GM18517 (cell line): ENCODE data around the gene TOX2.

Source experiments
- ATAC-seq: cut with Tn5 transposase; IDR thresholded peaks from one replicate; pipeline ENCODE4 v1.9.1; 2021; ENCODE audit warnings: mild to moderate bottlenecking, moderate library complexity; ENCODE audit not compliant: unreplicated experiment

TOX2 gene

GRCh38 chr20:43938932-43939761, 24.5 kb downstream of the TOX2 start:
- ATAC-seq = no peak

GRCh38 chr20:43939762-43940121, 25.1 kb downstream of the TOX2 start:
- ATAC-seq = no peak

GRCh38 chr20:43940518-43941225, 26.0 kb downstream of the TOX2 start:
- no peak for ATAC-seq

- no peak for ATAC-seq
These were observed 27.0 kb downstream of the TOX2 start for GRCh38 chr20:43941476-43942200.

GRCh38 chr20:43942201-43942590, 27.5 kb downstream of the TOX2 start:
- no peak for ATAC-seq

GRCh38 chr20:43942667-43943285, 28.1 kb downstream of the TOX2 start:
- ATAC-seq = peak; percentile 61

GRCh38 chr20:43943725-43944124, 29.1 kb downstream of the TOX2 start:
- ATAC-seq = no peak

GRCh38 chr20:43944653-43945235, 30.1 kb downstream of the TOX2 start:
- no peak for ATAC-seq

GRCh38 chr20:43945391-43946205, 30.9 kb downstream of the TOX2 start:
- ATAC-seq = no peak

- no peak for ATAC-seq
These were observed 31.5 kb downstream of the TOX2 start for GRCh38 chr20:43946206-43946491.

- no peak for ATAC-seq
These were observed 32.1 kb downstream of the TOX2 start for GRCh38 chr20:43946659-43947315.

- ATAC-seq = no peak
These were observed 32.7 kb downstream of the TOX2 start for GRCh38 chr20:43947316-43947710.

GRCh38 chr20:43948455-43948854, 33.8 kb downstream of the TOX2 start:
- no peak for ATAC-seq

- no peak for ATAC-seq
These were observed 34.6 kb downstream of the TOX2 start for GRCh38 chr20:43949248-43949647.

GRCh38 chr20:43949741-43950618, 35.3 kb downstream of the TOX2 start:
- ATAC-seq = peak; percentile 57

GRCh38 chr20:43953919-43954592, 39.4 kb downstream of the TOX2 start:
- no peak for ATAC-seq

- no peak for ATAC-seq
These were observed 40.0 kb downstream of the TOX2 start for GRCh38 chr20:43954704-43955061.

- peak; percentile 67 for ATAC-seq
These were observed 40.6 kb downstream of the TOX2 start for GRCh38 chr20:43955062-43955749.
